Liver (tissue), 3 donors: ENCODE measurements around the gene RNU2-1.
"Not testable (repeated sequence)": the region's sequence is repeated elsewhere in the genome, so short reads cannot be mapped to it uniquely, and the experiment has no call there.

ENCODE experiments used
- ATF3 ChIP-seq: IDR thresholded peaks from 2 replicates; pipeline ENCODE4 v1.6.1; 2016; ENCODE audit warnings: antibody characterized with exemption
- JUND ChIP-seq, 2 donors: IDR thresholded peaks; 2 replicates each; pipeline ENCODE4 v1.6.1; 2016; ENCODE audit warnings: antibody characterized with exemption in 2 of 2
- REST ChIP-seq: IDR thresholded peaks from 2 replicates; pipeline ENCODE4 v1.6.1; 2016; ENCODE audit warnings: antibody characterized with exemption, mild to moderate bottlenecking
- YY1 ChIP-seq: IDR thresholded peaks from 2 replicates; pipeline ENCODE4 v1.6.1; 2016; ENCODE audit warnings: antibody characterized with exemption, mild to moderate bottlenecking
- TF ChIP-seq, protein P1 (sequence below): fragments of 150-350 bp; IDR thresholded peaks from 2 replicates; pipeline ENCODE4 v1.5.1; 2017; ENCODE audit warnings: improper control_type of control experiment, low read depth, low read length; ENCODE audit not compliant: missing input control
- donor health status: healthy.
- donor health status: healthy.

DNA sequence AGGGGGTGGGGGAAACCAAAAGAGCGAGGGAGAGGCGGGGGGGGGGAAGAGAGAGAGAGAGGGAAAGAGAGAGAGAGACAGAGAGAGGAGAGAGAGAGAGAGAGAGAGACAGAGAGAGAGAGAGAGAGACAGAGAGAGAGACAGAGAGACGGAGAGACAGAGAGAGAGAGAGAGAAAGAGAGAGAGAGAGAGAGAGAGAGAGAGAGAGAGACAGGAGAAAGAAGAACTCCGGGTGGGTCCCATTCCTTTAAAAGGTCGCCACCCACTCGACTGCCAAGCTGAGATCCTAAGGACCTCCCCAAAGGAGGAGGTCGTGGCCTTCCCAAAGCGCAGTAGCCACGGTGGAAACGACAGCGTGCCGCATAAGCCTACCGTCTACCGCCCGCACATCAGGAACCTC is 514 bp downstream of the RNU2-1 start:
- not testable (repeated sequence) for TF ChIP-seq REST; JUND (IDR thresholded peaks at IDR 0.05); YY1; ATF3
- TF ChIP-seq, protein P1, sequence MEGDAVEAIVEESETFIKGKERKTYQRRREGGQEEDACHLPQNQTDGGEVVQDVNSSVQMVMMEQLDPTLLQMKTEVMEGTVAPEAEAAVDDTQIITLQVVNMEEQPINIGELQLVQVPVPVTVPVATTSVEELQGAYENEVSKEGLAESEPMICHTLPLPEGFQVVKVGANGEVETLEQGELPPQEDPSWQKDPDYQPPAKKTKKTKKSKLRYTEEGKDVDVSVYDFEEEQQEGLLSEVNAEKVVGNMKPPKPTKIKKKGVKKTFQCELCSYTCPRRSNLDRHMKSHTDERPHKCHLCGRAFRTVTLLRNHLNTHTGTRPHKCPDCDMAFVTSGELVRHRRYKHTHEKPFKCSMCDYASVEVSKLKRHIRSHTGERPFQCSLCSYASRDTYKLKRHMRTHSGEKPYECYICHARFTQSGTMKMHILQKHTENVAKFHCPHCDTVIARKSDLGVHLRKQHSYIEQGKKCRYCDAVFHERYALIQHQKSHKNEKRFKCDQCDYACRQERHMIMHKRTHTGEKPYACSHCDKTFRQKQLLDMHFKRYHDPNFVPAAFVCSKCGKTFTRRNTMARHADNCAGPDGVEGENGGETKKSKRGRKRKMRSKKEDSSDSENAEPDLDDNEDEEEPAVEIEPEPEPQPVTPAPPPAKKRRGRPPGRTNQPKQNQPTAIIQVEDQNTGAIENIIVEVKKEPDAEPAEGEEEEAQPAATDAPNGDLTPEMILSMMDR = not testable (repeated sequence)
